CD14-positive monocyte (primary cell): ENCODE results near the gene RPS21. TPM values are rescaled to one million over a fixed set of nuclear protein-coding genes. Genes with fewer than 3 reads are reported as not detected.

ENCODE experiments used
- DNase-seq, 3 donors: peaks; one replicate each; pipeline ENCODE4 v3.0.0-alpha.2; 2011 to 2022
- H2AFZ ChIP-seq: 2 replicates; pipeline ENCODE4 v1.6.0; 2012; ENCODE audit warnings: mild to moderate bottlenecking, low read depth, low read length, inconsistent platforms; ENCODE audit not compliant: insufficient read depth, poor library complexity, severe bottlenecking
- H3K27ac ChIP-seq, 2 donors: 1 replicate in 1 of 2; 2 replicates in 1 of 2; pipeline ENCODE4 v1.5.1; 2012 to 2013; ENCODE audit warnings: low read length in 2 of 2, control low read depth in 1 of 2, inconsistent platforms in 1 of 2, low read depth in 1 of 2, mild to moderate bottlenecking in 1 of 2
- H3K27me3 ChIP-seq, 2 donors: one replicate each; pipeline versions ENCODE4 v1.6.0 to v1.6.1; 2011 to 2013; ENCODE audit warnings: low read length in 2 of 2; ENCODE audit not compliant: control insufficient read depth in 2 of 2, insufficient read depth in 2 of 2
- H3K36me3 ChIP-seq, 2 donors: replicated peaks in 1 of 2; 1 replicate in 1 of 2; 2 replicates in 1 of 2; pipeline versions ENCODE4 v1.5.1 to v1.6.1; 2012 to 2013; ENCODE audit warnings: low read length in 2 of 2, control low read depth in 1 of 2, inconsistent platforms in 1 of 2, mild to moderate bottlenecking in 1 of 2; ENCODE audit not compliant: insufficient read depth in 2 of 2, control insufficient read depth in 1 of 2
- H3K4me1 ChIP-seq, 2 donors: 1 replicate in 1 of 2; 2 replicates in 1 of 2; pipeline versions ENCODE4 v1.5.1 to v1.6.1; 2012 to 2013; ENCODE audit warnings: low read length in 2 of 2, control low read depth in 1 of 2, inconsistent platforms in 1 of 2, mild to moderate bottlenecking in 1 of 2, moderate library complexity in 1 of 2; ENCODE audit not compliant: insufficient read depth in 2 of 2, control insufficient read depth in 1 of 2
- H3K4me2 ChIP-seq: replicated peaks from 2 replicates; pipeline ENCODE3; 2012; ENCODE audit warnings: low read length, moderate library complexity, mild to moderate bottlenecking; ENCODE audit not compliant: poor library complexity, severe bottlenecking; ENCODE audit errors: extremely low read depth
- H3K4me3 ChIP-seq, 3 experiments: fragments of 200-600 bp in 1 of 3; sonication (generic) in 1 of 3; replicated peaks in 1 of 3; 1 replicate in 2 of 3; 2 replicates in 1 of 3; pipeline ENCODE4 v1.5.1; 2011 to 2013; ENCODE audit warnings: low read length in 3 of 3, mild to moderate bottlenecking in 3 of 3, control low read depth in 2 of 3, low read depth in 2 of 3, inconsistent platforms in 1 of 3, moderate library complexity in 1 of 3
- H3K79me2 ChIP-seq: 2 replicates; pipeline ENCODE4 v1.6.0; 2012; ENCODE audit warnings: mild to moderate bottlenecking, control low read depth, inconsistent platforms, low read length, moderate library complexity; ENCODE audit not compliant: insufficient read depth
- H3K9ac ChIP-seq: 2 replicates; pipeline ENCODE4 v1.6.0; 2017; ENCODE audit warnings: low read length, mild to moderate bottlenecking; ENCODE audit not compliant: insufficient read depth, poor library complexity, severe bottlenecking
- H3K9me3 ChIP-seq, 2 donors: replicated peaks in 1 of 2; 1 replicate in 1 of 2; 2 replicates in 1 of 2; pipeline versions ENCODE4 v1.5.1 to v1.6.1; 2012 to 2013; ENCODE audit warnings: low read length in 2 of 2, control low read depth in 1 of 2; ENCODE audit not compliant: control insufficient read depth in 1 of 2, insufficient read depth in 1 of 2
- H4K20me1 ChIP-seq: 2 replicates; pipeline ENCODE4 v1.6.0; 2012; ENCODE audit warnings: mild to moderate bottlenecking, low read length, control low read depth, moderate library complexity; ENCODE audit not compliant: insufficient read depth
- H3K27ac Mint-ChIP-seq, 7 donors: one replicate each; pipeline ENCODE4 v1.8.0; 2020; ENCODE audit warnings: mild to moderate bottlenecking in 7 of 7, mixed read lengths in 7 of 7, moderate library complexity in 6 of 7, inconsistent platforms in 2 of 7
- H3K27me3 Mint-ChIP-seq, 3 donors: one replicate each; pipeline ENCODE4 v1.8.0; 2021 to 2022; ENCODE audit warnings: low read depth in 3 of 3, mild to moderate bottlenecking in 3 of 3, mixed read lengths in 3 of 3, moderate library complexity in 3 of 3, inconsistent platforms in 1 of 3
- H3K36me3 Mint-ChIP-seq, 2 donors: one replicate each; pipeline ENCODE4 v1.8.0; 2020; ENCODE audit warnings: mixed read lengths in 2 of 2, inconsistent platforms in 1 of 2, mild to moderate bottlenecking in 1 of 2
- H3K4me1 Mint-ChIP-seq: one replicate; pipeline ENCODE4 v1.8.0; 2020; ENCODE audit warnings: mild to moderate bottlenecking, mixed read lengths
- H3K4me3 Mint-ChIP-seq, 2 donors: one replicate each; pipeline ENCODE4 v1.8.0; 2020; ENCODE audit warnings: mild to moderate bottlenecking in 2 of 2, mixed read lengths in 2 of 2, moderate library complexity in 1 of 2
- H3K9me3 Mint-ChIP-seq, 7 donors: one replicate each; pipeline ENCODE4 v1.8.0; 2020 to 2022; ENCODE audit warnings: mixed read lengths in 7 of 7, mild to moderate bottlenecking in 6 of 7, moderate library complexity in 6 of 7, inconsistent platforms in 2 of 7
- WGBS: methylation state at CpG from one replicate; pipeline ENCODE4 v1.1.5; 2013; ENCODE audit warnings: missing lambda C conversion rate; ENCODE audit not compliant: insufficient coverage; 5-methylcytosine and 5-hydroxymethylcytosine counted together
- intact Hi-C, 2 donors: fragments of 100-400 bp; cut with micrococcal nuclease; formaldehyde crosslinking; loops; one replicate each; pipeline versions ENCODE4 v1.15.0 to v1.15.1; 2023
- polyA plus RNA-seq, 3 donors: library from polyadenylated mRNA; depleted of rRNA in 1 of 3; unstranded in 2 of 3; stranded (reverse) in 1 of 3; fragments of 300-500 nt in 2 of 3; fragments of >200 nt in 1 of 3; fragmentation: Illumina TruSeq in 2 of 3; gene quantifications; 1 replicate in 2 of 3; 2 replicates in 1 of 3; pipeline ENCODE4 v1.2.3, GENCODE V29; 2012 to 2021
- TF ChIP-seq, protein P1 (sequence below): fragments of 200-600 bp; IDR thresholded peaks from one replicate; pipeline ENCODE4 v1.8.0; 2022; ENCODE audit warnings: antibody characterized with exemption, mild to moderate bottlenecking

RPS21 gene
- polyA plus RNA-seq, 3 donors, result 799 to 6,263 (median 968) TPM

DNA sequence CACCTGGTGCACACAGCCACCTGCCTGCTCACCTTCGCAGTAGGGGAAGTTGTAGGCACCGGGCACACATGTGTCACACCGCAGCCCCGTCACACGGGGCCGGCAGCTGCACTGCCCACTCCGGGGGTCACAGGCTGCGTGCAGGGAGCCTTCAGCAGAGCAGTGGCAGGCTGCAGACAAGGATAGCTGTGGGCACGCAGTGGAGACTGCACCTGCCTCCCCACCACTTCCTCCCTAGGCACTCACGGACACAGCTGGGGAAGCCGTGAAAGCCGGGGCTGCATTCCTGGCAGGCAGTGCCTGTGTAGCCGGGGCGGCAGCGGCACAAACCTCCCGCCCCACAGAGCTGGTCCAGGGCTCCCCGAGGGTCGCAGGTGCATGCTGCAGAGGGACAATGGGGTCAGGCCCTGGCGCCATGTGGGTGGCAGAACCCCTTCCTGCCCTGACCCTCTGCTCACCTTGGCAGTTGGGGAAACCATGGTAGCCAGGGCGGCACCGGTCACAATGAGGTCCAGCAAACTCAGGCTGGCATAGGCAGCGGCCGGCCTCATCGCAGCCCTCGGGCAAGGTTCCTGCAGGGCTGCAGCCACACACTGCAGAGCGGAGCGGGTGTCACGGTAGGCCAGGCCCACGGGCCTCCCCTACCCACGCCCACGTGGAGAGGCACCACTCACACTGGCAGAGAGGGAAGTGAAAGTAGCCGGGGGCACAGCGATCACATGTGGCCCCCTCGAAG is 49.2 kb upstream of the RPS21 start:
- DNase-seq, result no peak
- Histone ChIP-seq H3K79me2 (no peaks in the 10 kb centered on the region), H4K20me1 (no peaks in the 10 kb centered on the region), H3K9ac (no peak overlapping the region), H3K4me1 (peaks cover 11 to 12% of the 10 kb centered on the region in 2 donors), H3K27ac (no peak overlapping the region), H2AFZ (no peak overlapping the region), H3K27me3 (no peaks in the 10 kb centered on the region), H3K4me2 (no peak overlapping the region), H3K36me3 (no peaks in the 10 kb centered on the region), H3K9me3 (no peaks in the 10 kb centered on the region), H3K4me3 (no peak overlapping the region)
- peaks cover 15% of the 10 kb centered on the region for H3K4me1 Mint-ChIP-seq
- no peak overlapping the region for H3K27ac Mint-ChIP-seq
- intact Hi-C loops, result no loop called here
- peaks cover 6 to 12% (median 9%) of the 10 kb centered on the region in 3 donors for H3K27me3 Mint-ChIP-seq
- H3K36me3 Mint-ChIP-seq, result no peaks in the 10 kb centered on the region
- WGBS, result 54% methylated on average over 30 of the region's 34 CpGs
- no peak overlapping the region for H3K4me3 Mint-ChIP-seq
- TF ChIP-seq, protein P1, sequence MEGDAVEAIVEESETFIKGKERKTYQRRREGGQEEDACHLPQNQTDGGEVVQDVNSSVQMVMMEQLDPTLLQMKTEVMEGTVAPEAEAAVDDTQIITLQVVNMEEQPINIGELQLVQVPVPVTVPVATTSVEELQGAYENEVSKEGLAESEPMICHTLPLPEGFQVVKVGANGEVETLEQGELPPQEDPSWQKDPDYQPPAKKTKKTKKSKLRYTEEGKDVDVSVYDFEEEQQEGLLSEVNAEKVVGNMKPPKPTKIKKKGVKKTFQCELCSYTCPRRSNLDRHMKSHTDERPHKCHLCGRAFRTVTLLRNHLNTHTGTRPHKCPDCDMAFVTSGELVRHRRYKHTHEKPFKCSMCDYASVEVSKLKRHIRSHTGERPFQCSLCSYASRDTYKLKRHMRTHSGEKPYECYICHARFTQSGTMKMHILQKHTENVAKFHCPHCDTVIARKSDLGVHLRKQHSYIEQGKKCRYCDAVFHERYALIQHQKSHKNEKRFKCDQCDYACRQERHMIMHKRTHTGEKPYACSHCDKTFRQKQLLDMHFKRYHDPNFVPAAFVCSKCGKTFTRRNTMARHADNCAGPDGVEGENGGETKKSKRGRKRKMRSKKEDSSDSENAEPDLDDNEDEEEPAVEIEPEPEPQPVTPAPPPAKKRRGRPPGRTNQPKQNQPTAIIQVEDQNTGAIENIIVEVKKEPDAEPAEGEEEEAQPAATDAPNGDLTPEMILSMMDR, result no peak
- peaks cover 0 to 9% (median 3%) of the 10 kb centered on the region in 7 donors for H3K9me3 Mint-ChIP-seq

- TF ChIP-seq, protein P1, result no peak
- no peak overlapping the region for H3K4me3 Mint-ChIP-seq
Measured at GRCh38 chr20:62338294-62338620, 48.6 kb upstream of the RPS21 start.

More at GRCh38 chr20:62338294-62338620, 48.6 kb upstream of the RPS21 start:
- Histone ChIP-seq H3K9me3 (no peaks in the 10 kb centered on the region), H3K4me2 (no peak overlapping the region), H3K27me3 (no peaks in the 10 kb centered on the region), H3K79me2 (no peaks in the 10 kb centered on the region), H2AFZ (no peak overlapping the region), H4K20me1 (no peaks in the 10 kb centered on the region), H3K4me1 (peaks cover 11 to 12% of the 10 kb centered on the region in 2 donors), H3K4me3 (no peak overlapping the region), H3K27ac (no peak overlapping the region), H3K36me3 (no peaks in the 10 kb centered on the region), H3K9ac (no peak overlapping the region)
- no peaks in the 10 kb centered on the region for H3K36me3 Mint-ChIP-seq
- peaks cover 6 to 13% (median 9%) of the 10 kb centered on the region in 3 donors for H3K27me3 Mint-ChIP-seq
- DNase-seq, result no peak
- intact Hi-C loops, result no loop called here
- 89% methylated on average over 14 of the region's 16 CpGs for whole genome bisulfite sequencing
- peaks cover 15% of the 10 kb centered on the region for H3K4me1 Mint-ChIP-seq
- peaks cover 0 to 9% (median 3%) of the 10 kb centered on the region in 7 donors for H3K9me3 Mint-ChIP-seq
- no peak overlapping the region for H3K27ac Mint-ChIP-seq
